ENCODE results near the gene ITGA11. TPM values are rescaled to one million over a fixed set of nuclear protein-coding genes. Genes with fewer than 3 reads are reported as not detected.

ITGA11 gene
- total RNA-seq, 2 experiments from 2014 or later: under 0.01 TPM; not detected in 1

- Histone ChIP-seq H3K27ac (ENCODE audit: low read depth, low read length, poor library complexity, severe bottlenecking) (no peak overlapping the region), H3K79me2 (ENCODE audit: insufficient read depth, low read depth, low read length) (no peaks in the 10 kb centered on the region), H2AFZ (ENCODE audit: low read length) (no peak overlapping the region), H3K4me2 (ENCODE audit: low read length) (no peak overlapping the region), H3K36me3 (ENCODE audit: insufficient read depth, low read length) (no peaks in the 10 kb centered on the region), H3K9me2 (ENCODE audit: insufficient read depth, low read length) (no peaks in the 10 kb centered on the region), H3K4me1 (ENCODE audit: insufficient read depth, low read length, poor library complexity, severe bottlenecking) (no peaks in the 10 kb centered on the region), H3K9me3 (ENCODE audit: low read length) (no peaks in the 10 kb centered on the region), H3K4me3 (ENCODE audit: low read depth, low read length, poor library complexity, severe bottlenecking) (no peak overlapping the region), H4K20me1 (ENCODE audit: insufficient read depth, low read length) (no peaks in the 10 kb centered on the region)
- ChIA-PET CTCF (ENCODE audit: unreplicated experiment) (interaction anchor here (0.5 to 0.8 kb wide), 2 partner anchors 9 to 401 kb away, joined by 3 to 4 read pairs; no protein-coding TSS in a partner anchor), POLR2A (interaction anchor here (0.6 to 1.1 kb wide), 2 partner anchors 8 to 44 kb away, joined by 3 to 6 read pairs; no protein-coding TSS in a partner anchor)
- intact Hi-C loops (cut with micrococcal nuclease; ENCODE audit: unreplicated experiment): no loop called here
- no TSS peak for BruUV-seq (replicated peaks)
- no peak for TF ChIP-seq CTCF (conservative IDR thresholded peaks at IDR 0.05; ENCODE audit: low read length)
- TF ChIP-seq EZH2phosphoT487 (IDR thresholded peaks at IDR 0.05; ENCODE audit: borderline replicate concordance, low read depth, low read length): no peak
- no peak for DNase-seq (ENCODE audit: low spot score)
Observed at GRCh38 chr15:68333775-68334470, 98.0 kb downstream of the ITGA11 start.

- CTCF ChIA-PET (ENCODE audit: unreplicated experiment): no interaction called here
- no peaks in the 10 kb centered on the region for H3K9me2 ChIP-seq (ENCODE audit: insufficient read depth, low read length)
- no peak overlapping the region for H3K27ac ChIP-seq (ENCODE audit: low read depth, low read length, poor library complexity, severe bottlenecking)
- no peak for DNase-seq (ENCODE audit: low spot score)
- no peak overlapping the region for H2AFZ ChIP-seq (ENCODE audit: low read length)
- no peak overlapping the region for H3K4me2 ChIP-seq (ENCODE audit: low read length)
- no peaks in the 10 kb centered on the region for H3K4me1 ChIP-seq (ENCODE audit: insufficient read depth, low read length, poor library complexity, severe bottlenecking)
- H4K20me1 ChIP-seq (ENCODE audit: insufficient read depth, low read length): no peaks in the 10 kb centered on the region
- intact Hi-C loops (cut with micrococcal nuclease; ENCODE audit: unreplicated experiment): no loop called here
- POLR2A ChIA-PET: no interaction called here
- H3K4me3 ChIP-seq (ENCODE audit: low read depth, low read length, poor library complexity, severe bottlenecking): no peak overlapping the region
- H3K79me2 ChIP-seq (ENCODE audit: insufficient read depth, low read depth, low read length): no peaks in the 10 kb centered on the region
- no TSS peak for BruUV-seq (replicated peaks)
- no peak for TF ChIP-seq CTCF (conservative IDR thresholded peaks at IDR 0.05; ENCODE audit: low read length)
- no peak for TF ChIP-seq EZH2phosphoT487 (IDR thresholded peaks at IDR 0.05; ENCODE audit: borderline replicate concordance, low read depth, low read length)
- no peaks in the 10 kb centered on the region for H3K36me3 ChIP-seq (ENCODE audit: insufficient read depth, low read length)
- H3K9me3 ChIP-seq (ENCODE audit: low read length): no peaks in the 10 kb centered on the region
Observed at GRCh38 chr15:68332266-68332665, 99.7 kb downstream of the ITGA11 start.

- Histone ChIP-seq H3K9me3 (ENCODE audit: low read length) (no peaks in the 10 kb centered on the region), H3K4me2 (ENCODE audit: low read length) (no peak overlapping the region), H3K27ac (ENCODE audit: low read depth, low read length, poor library complexity, severe bottlenecking) (no peak overlapping the region), H3K36me3 (ENCODE audit: insufficient read depth, low read length) (no peaks in the 10 kb centered on the region), H3K9me2 (ENCODE audit: insufficient read depth, low read length) (no peaks in the 10 kb centered on the region), H2AFZ (ENCODE audit: low read length) (no peak overlapping the region), H3K79me2 (ENCODE audit: insufficient read depth, low read depth, low read length) (no peaks in the 10 kb centered on the region), H3K4me1 (ENCODE audit: insufficient read depth, low read length, poor library complexity, severe bottlenecking) (no peaks in the 10 kb centered on the region), H3K4me3 (ENCODE audit: low read depth, low read length, poor library complexity, severe bottlenecking) (no peak overlapping the region), H4K20me1 (ENCODE audit: insufficient read depth, low read length) (no peaks in the 10 kb centered on the region)
- BruUV-seq (replicated peaks): no TSS peak
- ChIA-PET CTCF (ENCODE audit: unreplicated experiment) (no interaction called here), POLR2A (no interaction called here)
- TF ChIP-seq EZH2phosphoT487 (IDR thresholded peaks at IDR 0.05; ENCODE audit: borderline replicate concordance, low read depth, low read length): no peak
- intact Hi-C loops (cut with micrococcal nuclease; ENCODE audit: unreplicated experiment): no loop called here
- no peak for DNase-seq (ENCODE audit: low spot score)
Observed at GRCh38 chr15:68330901-68331300, 101.1 kb downstream of the ITGA11 start.
